ENCODE data around the gene ZFAND6. TPM values are rescaled to one million over a fixed set of nuclear protein-coding genes. Genes with fewer than 3 reads are reported as not detected.

ZFAND6 gene
- polyA plus RNA-seq, 3 donors, result 41.6 to 106 (median 99.6) TPM

GRCh38 chr15:80136854-80137253 lies 77.4 kb downstream of the ZFAND6 start:
- Histone ChIP-seq H2AFZ (ENCODE audit: insufficient read depth, low read depth, low read length, poor library complexity, severe bottlenecking) (no peak overlapping the region), H3K4me3 (replicated peaks in 1 of 3; ENCODE audit: low read depth in 2 of 3, low read length in 3 of 3) (no peak overlapping the region), H3K9ac (ENCODE audit: insufficient read depth, low read length, poor library complexity, severe bottlenecking) (no peak overlapping the region), H3K36me3 (replicated peaks in 1 of 2; ENCODE audit: control insufficient read depth in 1 of 2, insufficient read depth in 2 of 2, low read length in 2 of 2) (peaks cover 30 to 57% of the 10 kb centered on the region in 2 donors), H3K4me1 (ENCODE audit: control insufficient read depth in 1 of 2, insufficient read depth in 2 of 2, low read length in 2 of 2) (peaks cover 13 to 14% of the 10 kb centered on the region in 2 donors), H3K4me2 (replicated peaks; ENCODE audit: extremely low read depth, low read length, poor library complexity, severe bottlenecking) (no peak overlapping the region), H3K79me2 (ENCODE audit: insufficient read depth, low read length) (no peaks in the 10 kb centered on the region), H3K27ac (ENCODE audit: low read depth in 1 of 2, low read length in 2 of 2) (no peak overlapping the region), H3K27me3 (ENCODE audit: control insufficient read depth in 2 of 2, insufficient read depth in 2 of 2, low read length in 2 of 2) (no peaks in the 10 kb centered on the region), H3K9me3 (replicated peaks in 1 of 2; ENCODE audit: control insufficient read depth in 1 of 2, insufficient read depth in 1 of 2, low read length in 2 of 2) (no peaks in the 10 kb centered on the region), H4K20me1 (ENCODE audit: insufficient read depth, low read length) (no peaks in the 10 kb centered on the region)
- DNase-seq, result no peak
- TF ChIP-seq CTCF (IDR thresholded peaks at IDR 0.05), result no peak
- peaks cover 27% of the 10 kb centered on the region for H3K4me1 Mint-ChIP-seq
- peaks cover 0 to 1% (median 0%) of the 10 kb centered on the region in 7 donors for H3K9me3 Mint-ChIP-seq
- H3K4me3 Mint-ChIP-seq, result no peak overlapping the region
- peaks cover 0 to 2% (median 0%) of the 10 kb centered on the region in 3 donors for H3K27me3 Mint-ChIP-seq (ENCODE audit: low read depth in 3 of 3)
- intact Hi-C loops (cut with micrococcal nuclease), result loop anchor here in 1 of 2 donors (10.0 kb wide), 1 partner anchor 52 kb away; no protein-coding TSS in a partner anchor
- no CpG with 5 or more reads among the region's 3 CpGs for WGBS (ENCODE audit: insufficient coverage)
- H3K27ac Mint-ChIP-seq, result no peak overlapping the region
- peaks cover 43 to 46% of the 10 kb centered on the region in 2 donors for H3K36me3 Mint-ChIP-seq

GRCh38 chr15:80138961-80139360 lies 79.5 kb downstream of the ZFAND6 start:
- no peak overlapping the region for H3K27ac Mint-ChIP-seq
- Histone ChIP-seq H4K20me1 (ENCODE audit: insufficient read depth, low read length) (no peaks in the 10 kb centered on the region), H3K79me2 (ENCODE audit: insufficient read depth, low read length) (no peaks in the 10 kb centered on the region), H2AFZ (ENCODE audit: insufficient read depth, low read depth, low read length, poor library complexity, severe bottlenecking) (no peak overlapping the region), H3K27ac (ENCODE audit: low read depth in 1 of 2, low read length in 2 of 2) (no peak overlapping the region), H3K36me3 (replicated peaks in 1 of 2; ENCODE audit: control insufficient read depth in 1 of 2, insufficient read depth in 2 of 2, low read length in 2 of 2) (peaks cover 16 to 36% of the 10 kb centered on the region in 2 donors), H3K9me3 (replicated peaks in 1 of 2; ENCODE audit: control insufficient read depth in 1 of 2, insufficient read depth in 1 of 2, low read length in 2 of 2) (no peaks in the 10 kb centered on the region), H3K4me3 (replicated peaks in 1 of 3; ENCODE audit: low read depth in 2 of 3, low read length in 3 of 3) (no peak overlapping the region), H3K4me2 (replicated peaks; ENCODE audit: extremely low read depth, low read length, poor library complexity, severe bottlenecking) (no peak overlapping the region), H3K9ac (ENCODE audit: insufficient read depth, low read length, poor library complexity, severe bottlenecking) (no peak overlapping the region), H3K4me1 (ENCODE audit: control insufficient read depth in 1 of 2, insufficient read depth in 2 of 2, low read length in 2 of 2) (peaks cover 13 to 14% of the 10 kb centered on the region in 2 donors), H3K27me3 (ENCODE audit: control insufficient read depth in 2 of 2, insufficient read depth in 2 of 2, low read length in 2 of 2) (no peaks in the 10 kb centered on the region)
- H3K4me1 Mint-ChIP-seq, result peaks cover 27% of the 10 kb centered on the region
- TF ChIP-seq CTCF (IDR thresholded peaks at IDR 0.05), result no peak
- H3K36me3 Mint-ChIP-seq, result peaks cover 26 to 36% of the 10 kb centered on the region in 2 donors
- H3K9me3 Mint-ChIP-seq, result peaks cover 0 to 1% (median 0%) of the 10 kb centered on the region in 7 donors
- WGBS (ENCODE audit: insufficient coverage), result no CpG with 5 or more reads among the region's 3 CpGs
- H3K27me3 Mint-ChIP-seq (ENCODE audit: low read depth in 3 of 3), result peaks cover 0 to 2% (median 0%) of the 10 kb centered on the region in 3 donors
- intact Hi-C loops (cut with micrococcal nuclease), result loop anchor here in 1 of 2 donors (10.0 kb wide), 1 partner anchor 54 kb away; no protein-coding TSS in a partner anchor
- no peak overlapping the region for H3K4me3 Mint-ChIP-seq
- DNase-seq, result no peak

Measured in CD14-positive monocyte (primary cell).